Neural cell (in vitro differentiated cells): ENCODE data around the gene ADRA2B. TPM values are rescaled to one million over a fixed set of nuclear protein-coding genes. Genes with fewer than 3 reads are reported as not detected.
"Not testable (repeated sequence)": the region's sequence is repeated elsewhere in the genome, so short reads cannot be mapped to it uniquely, and the experiment has no call there.

Source experiments
- H2AFZ ChIP-seq: fragments of 200-600, 300-800 bp; sonication (generic), shearing (Covaris generic); 2 replicates; pipeline ENCODE4 v1.6.0; 2014; ENCODE audit warnings: low read depth, mild to moderate bottlenecking, antibody characterized with exemption, low read length, moderate library complexity
- H3F3A ChIP-seq: fragments of 200-600 bp; shearing (Covaris generic); 2 replicates; pipeline ENCODE4 v1.6.1; 2016; ENCODE audit warnings: mild to moderate bottlenecking, moderate library complexity, mixed read lengths, antibody characterized with exemption, low read length; ENCODE audit not compliant: insufficient read depth, poor library complexity, severe bottlenecking
- H3K27ac ChIP-seq: fragments of 200-600, 300-800 bp; sonication (generic), shearing (Covaris generic); 2 replicates; pipeline ENCODE4 v1.5.1; 2014; ENCODE audit warnings: mild to moderate bottlenecking, low read length, moderate library complexity
- H3K27me3 ChIP-seq: fragments of 300-800, 200-600 bp; sonication (generic), shearing (Covaris generic); 2 replicates; pipeline ENCODE4 v1.6.0; 2014; ENCODE audit warnings: mild to moderate bottlenecking, low read depth, low read length, moderate library complexity; ENCODE audit not compliant: insufficient read depth
- H3K36me3 ChIP-seq: fragments of 300-800, 200-600 bp; sonication (generic), shearing (Covaris generic); 2 replicates; pipeline ENCODE4 v1.5.1; 2014; ENCODE audit warnings: mild to moderate bottlenecking, antibody characterized with exemption, low read length, moderate library complexity; ENCODE audit not compliant: insufficient read depth
- H3K4me2 ChIP-seq: fragments of 300-800, 200-600 bp; sonication (generic), shearing (Covaris generic); 2 replicates; pipeline ENCODE4 v1.6.0; 2014; ENCODE audit warnings: mild to moderate bottlenecking, low read length
- H3K4me3 ChIP-seq: fragments of 300-800, 200-600 bp; sonication (generic), shearing (Covaris generic); 2 replicates; pipeline ENCODE4 v1.5.1; 2014; ENCODE audit warnings: mild to moderate bottlenecking, low read length, moderate library complexity
- H3K79me2 ChIP-seq: fragments of 200-600 bp; shearing (Covaris generic); replicated peaks from 2 replicates; pipeline ENCODE4 v1.6.0; 2014; ENCODE audit warnings: mild to moderate bottlenecking, low read length, moderate library complexity; ENCODE audit not compliant: insufficient read depth
- H3K9ac ChIP-seq: fragments of 300-800, 200-600 bp; sonication (generic), shearing (Covaris generic); 2 replicates; pipeline ENCODE4 v1.6.1; 2016; ENCODE audit warnings: mild to moderate bottlenecking, low read length, mixed read lengths
- H3K9me2 ChIP-seq: fragments of 200-600 bp; shearing (Covaris generic); 2 replicates; pipeline ENCODE4 v1.6.1; 2016; ENCODE audit warnings: mild to moderate bottlenecking, low read length, mixed read lengths; ENCODE audit not compliant: insufficient read depth
- H3K9me3 ChIP-seq: fragments of 200-600, 300-800 bp; sonication (generic), shearing (Covaris generic); 2 replicates; pipeline ENCODE4 v1.6.1; 2016; ENCODE audit warnings: mild to moderate bottlenecking, mixed run types, low read length, moderate library complexity, mixed read lengths
- H4K20me1 ChIP-seq: fragments of 200-600 bp; shearing (Covaris generic); 2 replicates; pipeline ENCODE4 v1.6.1; 2016; ENCODE audit warnings: mild to moderate bottlenecking, mixed run types; ENCODE audit not compliant: insufficient read depth
- EP300 ChIP-seq: fragments of 450-650 bp; conservative IDR thresholded peaks from 2 replicates; pipeline ENCODE4 v1.6.1; 2014; ENCODE audit warnings: antibody characterized with exemption, mild to moderate bottlenecking, moderate library complexity; ENCODE audit not compliant: poor library complexity, severe bottlenecking
- EZH2 ChIP-seq: fragments of 200-600, 300-800 bp; shearing (Covaris generic), sonication (generic); IDR thresholded peaks from 2 replicates; pipeline ENCODE4 v1.6.1; 2014; ENCODE audit warnings: antibody characterized with exemption, low read length, borderline replicate concordance, mild to moderate bottlenecking; ENCODE audit not compliant: insufficient read depth, poor library complexity, severe bottlenecking
- MXI1 ChIP-seq: fragments of 450-650 bp; conservative IDR thresholded peaks from 2 replicates; pipeline ENCODE4 v1.6.1; 2014; ENCODE audit warnings: antibody characterized with exemption, mild to moderate bottlenecking; ENCODE audit not compliant: poor library complexity, severe bottlenecking
- POLR2AphosphoS5 ChIP-seq: IDR thresholded peaks from 2 replicates; pipeline ENCODE4 v1.6.1; 2012
- SMC3 ChIP-seq: fragments of 450-650 bp; conservative IDR thresholded peaks from 2 replicates; pipeline ENCODE4 v1.6.1; 2014; ENCODE audit warnings: antibody characterized with exemption, mild to moderate bottlenecking, moderate library complexity; ENCODE audit not compliant: poor library complexity
- TAF1 ChIP-seq: IDR thresholded peaks from 2 replicates; pipeline ENCODE4 v1.6.1; 2012; ENCODE audit warnings: low read depth
- polyA plus RNA-seq: library from polyadenylated mRNA; depleted of rRNA; stranded (reverse); fragments of >200 nt; gene quantifications from 2 replicates; pipeline ENCODE4 v1.2.3, GENCODE V29; 2014
- TF ChIP-seq, protein P1 (sequence below): IDR thresholded peaks from 2 replicates; pipeline ENCODE4 v1.6.1; 2012; ENCODE audit warnings: borderline replicate concordance
- TF ChIP-seq, protein P2 (sequence below): fragments of 450-650 bp; IDR thresholded peaks from 2 replicates; pipeline ENCODE4 v1.5.1; 2014; ENCODE audit warnings: antibody characterized with exemption, mild to moderate bottlenecking, moderate library complexity; ENCODE audit not compliant: poor library complexity, severe bottlenecking

Gene ADRA2B
- polyA plus RNA-seq, 1 donor from 2014 or later = not detected

DNA sequence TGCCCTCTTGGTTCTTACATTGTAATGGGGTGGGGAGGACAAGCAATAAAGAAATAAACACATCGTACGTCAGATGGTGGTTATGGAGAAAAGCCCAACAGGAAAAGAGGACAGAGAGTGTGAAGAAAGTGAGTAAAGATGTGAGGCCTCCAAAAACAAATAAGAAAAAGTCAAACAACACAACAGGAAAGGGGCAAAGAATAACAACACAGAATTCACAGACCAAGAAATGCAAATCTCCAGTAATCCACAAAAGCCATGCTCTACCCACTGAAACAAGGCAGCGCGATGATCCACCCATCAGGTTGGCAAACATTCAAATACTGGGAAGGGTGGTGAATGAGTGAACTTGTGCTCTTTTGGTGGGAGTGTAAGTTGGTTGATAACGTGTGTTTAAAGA, 45.5 kb upstream of the ADRA2B start:
- Histone ChIP-seq H3K79me2 (no peaks in the 10 kb centered on the region), H3K4me3 (no peak overlapping the region), H3F3A (no peaks in the 10 kb centered on the region), H3K9me2 (no peaks in the 10 kb centered on the region), H3K36me3 (no peaks in the 10 kb centered on the region), H3K9me3 (no peaks in the 10 kb centered on the region), H4K20me1 (no peaks in the 10 kb centered on the region), H3K9ac (no peak overlapping the region), H2AFZ (no peak overlapping the region), H3K27ac (no peak overlapping the region), H3K27me3 (no peaks in the 10 kb centered on the region), H3K4me2 (no peak overlapping the region)
- TF ChIP-seq, protein P1, sequence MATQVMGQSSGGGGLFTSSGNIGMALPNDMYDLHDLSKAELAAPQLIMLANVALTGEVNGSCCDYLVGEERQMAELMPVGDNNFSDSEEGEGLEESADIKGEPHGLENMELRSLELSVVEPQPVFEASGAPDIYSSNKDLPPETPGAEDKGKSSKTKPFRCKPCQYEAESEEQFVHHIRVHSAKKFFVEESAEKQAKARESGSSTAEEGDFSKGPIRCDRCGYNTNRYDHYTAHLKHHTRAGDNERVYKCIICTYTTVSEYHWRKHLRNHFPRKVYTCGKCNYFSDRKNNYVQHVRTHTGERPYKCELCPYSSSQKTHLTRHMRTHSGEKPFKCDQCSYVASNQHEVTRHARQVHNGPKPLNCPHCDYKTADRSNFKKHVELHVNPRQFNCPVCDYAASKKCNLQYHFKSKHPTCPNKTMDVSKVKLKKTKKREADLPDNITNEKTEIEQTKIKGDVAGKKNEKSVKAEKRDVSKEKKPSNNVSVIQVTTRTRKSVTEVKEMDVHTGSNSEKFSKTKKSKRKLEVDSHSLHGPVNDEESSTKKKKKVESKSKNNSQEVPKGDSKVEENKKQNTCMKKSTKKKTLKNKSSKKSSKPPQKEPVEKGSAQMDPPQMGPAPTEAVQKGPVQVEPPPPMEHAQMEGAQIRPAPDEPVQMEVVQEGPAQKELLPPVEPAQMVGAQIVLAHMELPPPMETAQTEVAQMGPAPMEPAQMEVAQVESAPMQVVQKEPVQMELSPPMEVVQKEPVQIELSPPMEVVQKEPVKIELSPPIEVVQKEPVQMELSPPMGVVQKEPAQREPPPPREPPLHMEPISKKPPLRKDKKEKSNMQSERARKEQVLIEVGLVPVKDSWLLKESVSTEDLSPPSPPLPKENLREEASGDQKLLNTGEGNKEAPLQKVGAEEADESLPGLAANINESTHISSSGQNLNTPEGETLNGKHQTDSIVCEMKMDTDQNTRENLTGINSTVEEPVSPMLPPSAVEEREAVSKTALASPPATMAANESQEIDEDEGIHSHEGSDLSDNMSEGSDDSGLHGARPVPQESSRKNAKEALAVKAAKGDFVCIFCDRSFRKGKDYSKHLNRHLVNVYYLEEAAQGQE = no peak
- TF ChIP-seq POLR2AphosphoS5 (no peak), MXI1 (no peak), SMC3 (no peak), EZH2 (no peak), TAF1 (no peak)
- TF ChIP-seq, protein P2, sequence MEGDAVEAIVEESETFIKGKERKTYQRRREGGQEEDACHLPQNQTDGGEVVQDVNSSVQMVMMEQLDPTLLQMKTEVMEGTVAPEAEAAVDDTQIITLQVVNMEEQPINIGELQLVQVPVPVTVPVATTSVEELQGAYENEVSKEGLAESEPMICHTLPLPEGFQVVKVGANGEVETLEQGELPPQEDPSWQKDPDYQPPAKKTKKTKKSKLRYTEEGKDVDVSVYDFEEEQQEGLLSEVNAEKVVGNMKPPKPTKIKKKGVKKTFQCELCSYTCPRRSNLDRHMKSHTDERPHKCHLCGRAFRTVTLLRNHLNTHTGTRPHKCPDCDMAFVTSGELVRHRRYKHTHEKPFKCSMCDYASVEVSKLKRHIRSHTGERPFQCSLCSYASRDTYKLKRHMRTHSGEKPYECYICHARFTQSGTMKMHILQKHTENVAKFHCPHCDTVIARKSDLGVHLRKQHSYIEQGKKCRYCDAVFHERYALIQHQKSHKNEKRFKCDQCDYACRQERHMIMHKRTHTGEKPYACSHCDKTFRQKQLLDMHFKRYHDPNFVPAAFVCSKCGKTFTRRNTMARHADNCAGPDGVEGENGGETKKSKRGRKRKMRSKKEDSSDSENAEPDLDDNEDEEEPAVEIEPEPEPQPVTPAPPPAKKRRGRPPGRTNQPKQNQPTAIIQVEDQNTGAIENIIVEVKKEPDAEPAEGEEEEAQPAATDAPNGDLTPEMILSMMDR = no peak

DNA sequence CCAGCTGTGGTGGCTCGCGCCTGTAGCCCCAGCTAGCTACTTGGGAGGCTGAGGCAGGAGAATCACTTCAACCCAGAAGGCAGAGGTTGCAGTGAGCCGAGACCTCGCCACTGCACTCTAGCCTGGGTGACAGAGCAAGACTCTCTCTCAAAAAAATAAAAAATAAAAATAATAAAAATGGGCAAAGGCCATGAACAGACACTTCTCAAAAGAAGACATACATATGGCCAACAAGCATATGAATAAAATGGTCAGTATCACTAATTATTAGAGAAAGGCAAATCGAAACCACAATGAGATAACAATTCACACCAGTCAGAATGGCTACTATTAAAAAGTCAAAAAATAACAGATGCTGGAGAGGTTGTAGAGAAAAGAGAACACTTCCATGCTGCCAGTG, 44.0 kb upstream of the ADRA2B start:
- not testable (repeated sequence) for H3K27ac ChIP-seq, H3F3A ChIP-seq, H3K9ac ChIP-seq, H3K27me3 ChIP-seq, H3K4me3 ChIP-seq, H2AFZ ChIP-seq, H3K4me2 ChIP-seq, H3K9me2 ChIP-seq, H3K36me3 ChIP-seq, H3K9me3 ChIP-seq, H3K79me2 ChIP-seq, H4K20me1 ChIP-seq

DNA sequence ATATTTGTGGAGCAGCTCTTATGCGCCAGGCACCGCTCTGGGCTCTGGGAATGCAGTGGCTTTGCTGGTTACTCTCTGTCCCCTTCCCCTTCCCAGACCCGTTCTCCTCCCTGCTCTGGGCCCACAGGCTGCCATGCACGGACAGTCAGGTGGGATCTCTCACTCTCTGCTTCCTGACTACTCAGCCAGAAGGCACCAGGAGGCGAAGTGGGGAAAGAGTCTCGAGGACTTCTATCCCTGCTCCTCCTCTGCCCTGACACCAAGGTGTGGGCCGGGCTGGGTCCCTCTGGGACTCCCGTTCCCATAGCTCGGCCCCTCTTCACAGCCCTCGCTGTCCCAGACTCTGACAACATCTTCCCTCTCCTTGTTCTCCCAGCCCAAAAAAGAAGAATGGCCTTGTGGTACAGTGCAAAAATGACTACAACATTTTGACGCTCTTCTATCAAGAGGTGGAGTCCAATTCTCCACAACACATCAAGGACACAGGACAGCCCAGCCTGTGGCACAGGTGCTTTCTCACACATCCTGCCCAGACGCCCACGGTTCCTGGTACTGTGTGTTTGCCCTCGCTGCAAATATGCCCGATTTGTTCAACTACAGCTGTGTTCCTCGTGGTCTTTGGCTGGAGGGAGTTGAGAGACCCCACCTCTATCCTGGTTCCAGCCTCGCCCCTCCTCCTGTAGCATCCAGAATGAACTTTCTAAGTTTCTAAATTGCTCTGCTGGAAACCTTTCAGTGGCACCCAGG, 42.9 kb upstream of the ADRA2B start:
- no peaks in the 10 kb centered on the region for H3K9me2 ChIP-seq
- no peaks in the 10 kb centered on the region for H3K79me2 ChIP-seq
- no peaks in the 10 kb centered on the region for H3K9me3 ChIP-seq
- no peaks in the 10 kb centered on the region for H3F3A ChIP-seq
- H4K20me1 ChIP-seq = no peaks in the 10 kb centered on the region
- no peak overlapping the region for H3K27ac ChIP-seq
- no peak overlapping the region for H2AFZ ChIP-seq
- no peak overlapping the region for H3K4me3 ChIP-seq
- no peak overlapping the region for H3K9ac ChIP-seq
- no peak overlapping the region for H3K4me2 ChIP-seq
- H3K27me3 ChIP-seq = no peaks in the 10 kb centered on the region
- H3K36me3 ChIP-seq = no peaks in the 10 kb centered on the region
- TF ChIP-seq EP300 = no peak
- TF ChIP-seq, protein P1 = no peak
